ENCODE data around the gene SPATA13. TPM values are rescaled to one million over a fixed set of nuclear protein-coding genes. Genes with fewer than 3 reads are reported as not detected.

SPATA13 gene
- total RNA-seq, 3 donors from 2014 or later (not counting 1 experiment from before 2014, with no cell fraction given) = 108 to 141 (median 141) TPM

DNA sequence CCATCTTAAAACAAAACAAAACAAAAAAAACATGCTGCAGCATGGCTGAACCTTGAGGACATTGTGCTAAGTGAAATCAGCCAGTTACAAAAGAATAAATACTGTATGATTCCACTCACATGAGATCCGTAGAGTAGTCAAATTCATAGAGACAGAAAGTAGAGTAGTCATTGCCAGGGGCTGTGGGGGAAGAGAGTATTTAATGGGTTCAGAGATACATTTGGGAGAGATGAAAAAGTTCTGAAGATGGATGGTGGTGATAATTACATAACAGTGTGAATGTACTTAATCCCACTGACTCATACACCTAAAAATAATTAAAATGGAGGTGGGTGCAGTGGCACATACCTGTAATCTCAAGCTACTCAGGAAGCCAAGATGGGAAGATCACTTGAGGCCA is 76.8 kb downstream of the SPATA13 start:
- H3K9me3 Mint-ChIP-seq = no peaks in the 10 kb centered on the region

DNA sequence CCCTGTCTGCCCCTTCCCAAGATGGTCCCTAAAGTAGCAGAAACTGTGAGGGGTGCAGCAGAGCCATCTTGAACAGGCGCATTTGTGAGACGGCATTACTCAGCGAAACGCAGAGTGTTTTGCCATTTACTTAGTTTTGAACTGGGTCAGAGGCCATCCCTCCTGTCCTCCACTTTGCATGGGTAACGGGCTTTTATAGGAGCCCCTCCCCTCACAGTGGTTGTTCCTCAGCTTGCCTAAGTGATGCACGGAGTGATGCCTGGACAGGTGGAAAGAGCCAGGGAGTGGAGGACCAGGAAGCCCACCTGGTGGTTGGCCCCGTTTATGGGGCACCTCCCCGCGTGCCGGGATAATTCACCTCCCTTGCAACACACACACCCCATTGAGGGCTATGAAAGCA is 80.8 kb downstream of the SPATA13 start:
- peaks cover 0 to under 1% of the 10 kb centered on the region in 2 donors for H3K4me1 Mint-ChIP-seq
- no peak for ATAC-seq
- no peaks in the 10 kb centered on the region for H3K4me1 ChIP-seq (ENCODE audit: control insufficient read depth, insufficient read depth, low read length)
- H3K4me3 Mint-ChIP-seq = no peak overlapping the region
- TF ChIP-seq, protein P1, sequence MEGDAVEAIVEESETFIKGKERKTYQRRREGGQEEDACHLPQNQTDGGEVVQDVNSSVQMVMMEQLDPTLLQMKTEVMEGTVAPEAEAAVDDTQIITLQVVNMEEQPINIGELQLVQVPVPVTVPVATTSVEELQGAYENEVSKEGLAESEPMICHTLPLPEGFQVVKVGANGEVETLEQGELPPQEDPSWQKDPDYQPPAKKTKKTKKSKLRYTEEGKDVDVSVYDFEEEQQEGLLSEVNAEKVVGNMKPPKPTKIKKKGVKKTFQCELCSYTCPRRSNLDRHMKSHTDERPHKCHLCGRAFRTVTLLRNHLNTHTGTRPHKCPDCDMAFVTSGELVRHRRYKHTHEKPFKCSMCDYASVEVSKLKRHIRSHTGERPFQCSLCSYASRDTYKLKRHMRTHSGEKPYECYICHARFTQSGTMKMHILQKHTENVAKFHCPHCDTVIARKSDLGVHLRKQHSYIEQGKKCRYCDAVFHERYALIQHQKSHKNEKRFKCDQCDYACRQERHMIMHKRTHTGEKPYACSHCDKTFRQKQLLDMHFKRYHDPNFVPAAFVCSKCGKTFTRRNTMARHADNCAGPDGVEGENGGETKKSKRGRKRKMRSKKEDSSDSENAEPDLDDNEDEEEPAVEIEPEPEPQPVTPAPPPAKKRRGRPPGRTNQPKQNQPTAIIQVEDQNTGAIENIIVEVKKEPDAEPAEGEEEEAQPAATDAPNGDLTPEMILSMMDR (IDR thresholded peaks at IDR 0.05) = no peak
- H3K27me3 Mint-ChIP-seq (ENCODE audit: low read depth in 2 of 2) = no peaks in the 10 kb centered on the region
- H3K9me3 Mint-ChIP-seq = no peaks in the 10 kb centered on the region
- no peaks in the 10 kb centered on the region for H3K27me3 ChIP-seq (ENCODE audit: control insufficient read depth, insufficient read depth, low read length)
- no peaks in the 10 kb centered on the region for H3K36me3 ChIP-seq (ENCODE audit: control insufficient read depth, insufficient read depth, low read length)
- intact Hi-C loops (cut with micrococcal nuclease) = no loop called here
- WGBS (ENCODE audit: insufficient coverage) = 90% methylated on average over 10 of the region's 10 CpGs
- no peaks in the 10 kb centered on the region for H3K9me3 ChIP-seq (ENCODE audit: control insufficient read depth, insufficient read depth, low read length)
- no peak overlapping the region for H3K27ac Mint-ChIP-seq
- no peak overlapping the region for H3K27ac ChIP-seq (ENCODE audit: low read length)
- DNase-seq = no peak
- H3K4me3 ChIP-seq (ENCODE audit: low read length) = no peak overlapping the region
- H3K36me3 Mint-ChIP-seq = no peaks in the 10 kb centered on the region

More for the DNA sequence above, 76.8 kb downstream of the SPATA13 start:
- Histone ChIP-seq H3K36me3 (ENCODE audit: control insufficient read depth, insufficient read depth, low read length) (no peaks in the 10 kb centered on the region), H3K4me1 (ENCODE audit: control insufficient read depth, insufficient read depth, low read length) (no peaks in the 10 kb centered on the region), H3K27ac (ENCODE audit: low read length) (no peak overlapping the region), H3K4me3 (ENCODE audit: low read length) (no peak overlapping the region), H3K27me3 (ENCODE audit: control insufficient read depth, insufficient read depth, low read length) (no peaks in the 10 kb centered on the region), H3K9me3 (ENCODE audit: control insufficient read depth, insufficient read depth, low read length) (no peaks in the 10 kb centered on the region)
- no peak overlapping the region for H3K4me3 Mint-ChIP-seq
- H3K4me1 Mint-ChIP-seq = peaks cover 0 to 3% of the 10 kb centered on the region in 2 donors
- ATAC-seq (no peak), DNase-seq (no peak)
- no peaks in the 10 kb centered on the region for H3K27me3 Mint-ChIP-seq (ENCODE audit: low read depth in 2 of 2)
- intact Hi-C loops (cut with micrococcal nuclease) = no loop called here
- 100% methylated on average over 1 of the region's 1 CpG for WGBS (ENCODE audit: insufficient coverage)
- TF ChIP-seq, protein P1 (IDR thresholded peaks at IDR 0.05) = no peak
- no peaks in the 10 kb centered on the region for H3K36me3 Mint-ChIP-seq
- no peak overlapping the region for H3K27ac Mint-ChIP-seq

DNA sequence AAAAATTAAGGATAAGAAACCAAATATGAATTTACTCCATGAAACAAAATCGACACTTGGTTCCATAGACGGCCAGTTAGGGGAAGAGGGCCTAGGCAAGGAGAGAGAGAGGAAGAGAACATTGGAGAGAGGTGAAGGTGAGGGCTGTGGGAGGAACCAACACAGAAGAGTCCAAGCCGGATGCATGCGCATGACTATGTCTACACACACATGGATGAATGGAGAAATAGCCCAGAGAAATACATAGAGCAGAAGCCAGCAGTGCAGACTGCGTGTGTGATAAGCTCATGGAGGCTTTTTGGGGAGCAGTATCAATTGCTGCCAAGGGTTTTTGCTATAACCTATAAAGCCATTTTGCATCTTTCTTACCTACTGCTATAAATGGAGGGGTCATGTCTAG is 81.6 kb downstream of the SPATA13 start:
- Histone ChIP-seq H3K4me1 (ENCODE audit: control insufficient read depth, insufficient read depth, low read length) (no peaks in the 10 kb centered on the region), H3K27me3 (ENCODE audit: control insufficient read depth, insufficient read depth, low read length) (no peaks in the 10 kb centered on the region), H3K4me3 (ENCODE audit: low read length) (no peak overlapping the region), H3K27ac (ENCODE audit: low read length) (no peak overlapping the region), H3K9me3 (ENCODE audit: control insufficient read depth, insufficient read depth, low read length) (no peaks in the 10 kb centered on the region), H3K36me3 (ENCODE audit: control insufficient read depth, insufficient read depth, low read length) (no peaks in the 10 kb centered on the region)
- intact Hi-C loops (cut with micrococcal nuclease) = no loop called here
- ATAC-seq = no peak
- Mint-ChIP-seq H3K27me3 (ENCODE audit: low read depth in 2 of 2) (no peaks in the 10 kb centered on the region), H3K27ac (no peak overlapping the region), H3K9me3 (no peaks in the 10 kb centered on the region), H3K4me1 (peaks cover 0 to 8% of the 10 kb centered on the region in 2 donors), H3K4me3 (no peak overlapping the region), H3K36me3 (no peaks in the 10 kb centered on the region)
- no peak for DNase-seq
- TF ChIP-seq, protein P1 (IDR thresholded peaks at IDR 0.05) = no peak
- 95% methylated on average over 5 of the region's 5 CpGs for WGBS (ENCODE audit: insufficient coverage)

DNA sequence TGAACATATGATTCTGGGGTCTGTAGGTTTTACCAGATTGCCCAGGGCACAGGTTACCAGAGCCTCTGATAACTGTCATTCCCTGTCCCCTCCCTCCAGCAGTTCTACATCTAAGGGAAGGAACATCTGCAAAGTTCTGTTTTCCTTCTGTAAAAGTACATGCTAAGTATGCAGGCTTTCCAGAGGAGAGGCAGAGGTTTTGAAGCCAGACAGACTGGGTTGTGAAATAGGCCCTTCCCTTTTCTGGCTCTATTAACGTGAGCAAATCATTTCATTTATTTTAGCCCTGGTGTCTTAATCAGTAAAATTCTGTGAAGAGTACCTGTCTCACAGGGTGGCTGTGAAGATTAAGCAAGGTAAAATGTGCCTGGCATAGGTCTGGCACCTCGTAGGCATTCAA is 82.8 kb downstream of the SPATA13 start:
- DNase-seq = no peak
- Histone ChIP-seq H3K9me3 (ENCODE audit: control insufficient read depth, insufficient read depth, low read length) (no peaks in the 10 kb centered on the region), H3K36me3 (ENCODE audit: control insufficient read depth, insufficient read depth, low read length) (no peaks in the 10 kb centered on the region), H3K27me3 (ENCODE audit: control insufficient read depth, insufficient read depth, low read length) (no peaks in the 10 kb centered on the region), H3K4me1 (ENCODE audit: control insufficient read depth, insufficient read depth, low read length) (no peaks in the 10 kb centered on the region), H3K27ac (ENCODE audit: low read length) (no peak overlapping the region), H3K4me3 (ENCODE audit: low read length) (no peak overlapping the region)
- no peak overlapping the region for H3K4me3 Mint-ChIP-seq
- no peaks in the 10 kb centered on the region for H3K36me3 Mint-ChIP-seq
- H3K27me3 Mint-ChIP-seq (ENCODE audit: low read depth in 2 of 2) = no peaks in the 10 kb centered on the region
- intact Hi-C loops (cut with micrococcal nuclease) = no loop called here
- TF ChIP-seq, protein P1 (IDR thresholded peaks at IDR 0.05) = no peak
- no peak for ATAC-seq
- WGBS (ENCODE audit: insufficient coverage) = 74% methylated on average over 2 of the region's 2 CpGs
- no peaks in the 10 kb centered on the region for H3K9me3 Mint-ChIP-seq
- no peak overlapping the region for H3K27ac Mint-ChIP-seq
- H3K4me1 Mint-ChIP-seq = peaks cover 0 to 8% of the 10 kb centered on the region in 2 donors

Data from natural killer cell (primary cell).